ENCODE data around the gene TAS2R7. TPM values are rescaled to one million over a fixed set of nuclear protein-coding genes. Genes with fewer than 3 reads are reported as not detected.

Gene TAS2R7
- total RNA-seq, 1 experiment from 2014 or later: not detected

DNA sequence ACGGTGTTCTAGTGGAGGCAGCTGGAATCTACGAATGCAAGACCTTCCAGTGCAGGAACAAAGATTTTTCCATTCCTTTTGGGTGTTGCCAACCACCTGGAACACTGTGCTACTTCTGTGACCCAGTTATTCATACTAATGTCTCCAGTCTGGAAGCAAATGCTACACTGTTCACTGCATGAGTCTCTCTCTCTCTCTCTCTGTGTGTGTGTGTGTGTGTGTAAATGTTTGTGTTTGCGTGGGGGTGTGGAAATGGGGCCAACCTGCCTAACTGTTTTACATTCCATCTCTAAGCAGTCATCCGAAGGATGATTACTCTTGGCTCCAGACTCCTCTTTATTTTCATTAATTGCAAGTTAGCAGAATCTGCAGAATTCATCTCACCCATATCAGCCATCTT lies 49.4 kb downstream of the TAS2R7 start:
- peaks cover 23% of the 10 kb centered on the region in 2 experiments for H3K9me3 Mint-ChIP-seq
- Histone ChIP-seq H2BK5ac (ENCODE audit: insufficient read length, low read length) (no peak overlapping the region), H2AFZ (ENCODE audit: low read length) (no peak overlapping the region), H3K4me2 (ENCODE audit: insufficient read depth, insufficient read length, low read length) (no peak overlapping the region), H2BK20ac (ENCODE audit: low read depth, low read length, poor library complexity, severe bottlenecking) (no peak overlapping the region), H3K18ac (ENCODE audit: insufficient read length, low read depth, low read length) (no peak overlapping the region), H3K9me3 (ENCODE audit: control insufficient read depth, low read depth, low read length) (no peaks in the 10 kb centered on the region), H3K4me1 (ENCODE audit: insufficient read depth, low read length) (no peaks in the 10 kb centered on the region), H3K23ac (ENCODE audit: insufficient read length, low read depth, low read length) (no peak overlapping the region), H4K5ac (ENCODE audit: insufficient read length, low read depth, low read length) (no peak overlapping the region), H3K79me1 (ENCODE audit: insufficient read depth, low read depth, low read length, poor library complexity, severe bottlenecking) (no peaks in the 10 kb centered on the region), H2BK15ac (ENCODE audit: low read depth, low read length) (no peak overlapping the region), H4K8ac (replicated peaks; ENCODE audit: insufficient read length, low read depth, low read length) (no peak overlapping the region), H3K14ac (ENCODE audit: insufficient read depth, low read length) (no peak overlapping the region), H3K4ac (ENCODE audit: low read depth, low read length) (no peak overlapping the region), H4K91ac (ENCODE audit: insufficient read length, low read depth, low read length) (no peak overlapping the region), H3K27me3 (ENCODE audit: insufficient read depth, low read length) (no peaks in the 10 kb centered on the region), H3K79me2 (ENCODE audit: insufficient read depth, low read length) (no peaks in the 10 kb centered on the region), H3K27ac (ENCODE audit: insufficient read length, low read depth, low read length) (no peak overlapping the region), H4K20me1 (ENCODE audit: control insufficient read depth, insufficient read depth, insufficient read length) (no peaks in the 10 kb centered on the region), H3K23me2 (ENCODE audit: insufficient read length, low read depth, low read length, poor library complexity, severe bottlenecking) (peaks cover 2% of the 10 kb centered on the region), H3K56ac (ENCODE audit: insufficient read length, low read depth, low read length) (no peak overlapping the region), H3T11ph (ENCODE audit: low read length) (no peak overlapping the region), H2AK5ac (ENCODE audit: insufficient read length, low read length) (no peak overlapping the region), H3K9ac (ENCODE audit: extremely low read depth, insufficient read length, low read length) (no peak overlapping the region), H2BK12ac (ENCODE audit: insufficient read length, low read depth, low read length) (no peak overlapping the region), H2BK120ac (ENCODE audit: low read depth, low read length, poor library complexity, severe bottlenecking) (no peak overlapping the region)
- H3K4me1 Mint-ChIP-seq: peaks cover 0 to 2% of the 10 kb centered on the region in 2 experiments; a peak in 2 of 4 replicates
- no peak overlapping the region for H3K4me3 Mint-ChIP-seq
- H3K27me3 Mint-ChIP-seq (ENCODE audit: low read depth): no peaks in the 10 kb centered on the region
- no peak for DNase-seq
- H3K27ac Mint-ChIP-seq: no peak overlapping the region
- no CpG with 5 or more reads among the region's 4 CpGs for WGBS (ENCODE audit: extremely low coverage, insufficient read length, low lambda C conversion rate)
- H3K36me3 Mint-ChIP-seq (ENCODE audit: insufficient read depth in 1 of 3, low read depth in 3 of 3): peaks cover 11 to 14% (median 12%) of the 10 kb centered on the region in 3 experiments
- no peak for TF ChIP-seq CTCF (conservative IDR thresholded peaks at IDR 0.05)

Other genes with a start within 250 kb of the TAS2R7 start
- gene MAGOHB, start 189.0 kb downstream of the TAS2R7 start, total RNA-seq (2021): 64.5 and 66.6 TPM in 2 replicates
- gene STYK1, start 128.6 kb downstream of the TAS2R7 start, total RNA-seq (2021): 0.37 and 0.57 TPM in 2 replicates
- 343 and 350 TPM in 2 replicates for gene YBX3, start 79.3 kb downstream of the TAS2R7 start, total RNA-seq (2021)
- not detected in 2 replicates for gene TAS2R8, start 4.7 kb upstream of the TAS2R7 start, total RNA-seq (2021)
- not detected in 2 replicates for gene TAS2R9, start 7.5 kb upstream of the TAS2R7 start, total RNA-seq (2021)
- 0.22 TPM in 2 replicates for gene TAS2R10, start 23.7 kb upstream of the TAS2R7 start, total RNA-seq (2021)
- gene PRR4, start 46.8 kb upstream of the TAS2R7 start, total RNA-seq (2021): 1.9 and 4.3 TPM in 2 replicates
- gene PRH1, start 81.6 kb upstream of the TAS2R7 start, total RNA-seq (2021): 14.9 and 15.8 TPM in 2 replicates
- 0.50 and 0.75 TPM in 2 replicates for gene TAS2R13, start 106.9 kb upstream of the TAS2R7 start, total RNA-seq (2021)
- not detected in 2 replicates for gene PRH2, start 126.6 kb upstream of the TAS2R7 start, total RNA-seq (2021)
- gene TAS2R14, start 136.6 kb upstream of the TAS2R7 start, total RNA-seq (2021): 1.9 and 2.1 TPM in 2 replicates
- 0.66 and 0.77 TPM in 2 replicates for gene TAS2R50, start 184.3 kb upstream of the TAS2R7 start, total RNA-seq (2021)
- 0.88 and 1.3 TPM in 2 replicates for gene TAS2R20, start 195.7 kb upstream of the TAS2R7 start, total RNA-seq (2021)
- gene TAS2R19, start 220.0 kb upstream of the TAS2R7 start, total RNA-seq (2021): 1.7 and 2.6 TPM in 2 replicates
- gene TAS2R31, start 228.8 kb upstream of the TAS2R7 start, total RNA-seq (2021): 1.7 and 2.3 TPM in 2 replicates

Measured in H9 (cell line).